KOPT-K1 (cell line): Measurements from ENCODE around the gene ZBTB2.
"Not testable (repeated sequence)": the region's sequence is repeated elsewhere in the genome, so short reads cannot be mapped to it uniquely, and the experiment has no call there.

Experiments used
- H3K27ac ChIP-seq: fragments of 200-600 bp; sonication (generic); 2 replicates; pipeline ENCODE4 v1.5.1; 2016; ENCODE audit warnings: antibody characterized with exemption, mild to moderate bottlenecking, low read depth, low read length; ENCODE audit not compliant: poor library complexity, severe bottlenecking
- H3K36me3 ChIP-seq: fragments of 200-600 bp; sonication (generic); 2 replicates; pipeline ENCODE4 v1.5.1; 2017; ENCODE audit warnings: antibody characterized with exemption, mild to moderate bottlenecking, low read length, moderate library complexity; ENCODE audit not compliant: insufficient read depth
- H3K9me3 ChIP-seq: fragments of 200-600 bp; sonication (generic); 2 replicates; pipeline ENCODE4 v1.5.1; 2017; ENCODE audit warnings: antibody characterized with exemption, low read length, mild to moderate bottlenecking; ENCODE audit not compliant: insufficient read depth, poor library complexity, severe bottlenecking

The ZBTB2 gene

DNA sequence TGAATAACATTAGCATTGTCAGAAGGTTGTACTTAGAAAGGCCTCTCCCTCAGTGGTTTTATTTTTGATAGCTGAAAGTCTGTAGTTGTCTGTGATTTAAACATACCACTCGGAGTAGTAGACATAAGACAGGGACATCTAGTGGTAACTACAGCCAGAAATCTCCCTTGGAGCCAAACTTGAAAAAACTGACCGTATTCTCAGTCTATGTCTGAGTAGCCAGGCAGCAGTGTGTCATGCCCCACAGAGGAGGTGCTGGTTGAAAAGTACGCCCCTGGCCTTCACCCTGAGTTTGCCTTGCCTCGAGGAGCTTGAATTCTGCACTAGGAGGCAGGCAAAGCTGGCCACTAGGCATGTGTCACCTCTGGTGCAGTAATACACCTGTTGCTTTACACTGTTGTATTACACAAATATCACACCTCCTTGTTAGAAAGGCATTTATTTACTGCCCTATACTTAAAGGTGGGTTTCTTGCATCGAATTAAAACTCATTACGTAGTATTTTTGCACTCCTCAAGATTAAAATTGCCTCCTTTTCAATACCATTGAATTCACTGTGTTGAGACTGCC is 20.8 kb downstream of the ZBTB2 start:
- peaks cover 68% of the 10 kb centered on the region for H3K36me3 ChIP-seq
- no peaks in the 10 kb centered on the region for H3K9me3 ChIP-seq
- H3K27ac ChIP-seq = no peak overlapping the region

DNA sequence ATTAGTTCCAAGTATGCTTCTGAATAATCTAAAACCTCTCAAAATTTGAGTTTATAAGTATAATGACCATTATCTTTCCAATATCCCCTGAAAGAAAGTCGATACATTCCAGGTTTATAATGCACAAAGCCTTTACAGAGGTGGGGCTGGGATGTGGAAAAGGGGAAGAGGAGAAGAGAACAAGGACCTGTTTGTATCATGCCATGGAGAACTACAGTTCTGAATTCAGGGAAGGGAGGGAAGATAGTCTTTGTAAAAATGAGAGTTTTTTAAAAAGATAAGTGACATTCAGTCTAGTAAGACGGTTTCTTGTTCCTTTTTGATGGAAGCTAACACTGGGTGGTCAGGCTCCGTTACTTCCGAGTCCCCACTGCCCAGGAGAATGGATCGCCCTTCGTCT is 26.1 kb downstream of the ZBTB2 start:
- Histone ChIP-seq H3K27ac (no peak overlapping the region), H3K36me3 (peaks cover 81% of the 10 kb centered on the region), H3K9me3 (no peaks in the 10 kb centered on the region)

DNA sequence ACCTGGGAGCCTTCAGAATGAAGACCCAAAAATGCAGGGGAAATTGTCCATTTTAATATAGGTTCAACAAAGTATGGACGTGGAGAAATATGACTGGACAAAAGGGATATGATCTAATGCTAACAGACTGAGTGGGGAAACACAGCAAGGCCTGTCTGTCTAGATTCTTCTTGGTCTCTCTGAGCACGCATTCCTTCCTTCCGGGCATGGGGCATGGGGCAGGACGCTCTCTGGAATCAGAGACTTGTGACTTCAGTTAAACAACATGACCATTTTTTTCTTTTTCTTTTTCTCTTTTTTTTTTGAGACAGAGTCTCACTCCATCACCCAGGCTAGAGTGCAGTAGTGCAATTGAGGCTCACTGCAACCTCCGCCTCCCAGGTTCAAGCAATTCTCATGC is 31.9 kb downstream of the ZBTB2 start:
- Histone ChIP-seq H3K36me3 (peaks cover 41% of the 10 kb centered on the region), H3K27ac (no peak overlapping the region), H3K9me3 (no peaks in the 10 kb centered on the region)

DNA sequence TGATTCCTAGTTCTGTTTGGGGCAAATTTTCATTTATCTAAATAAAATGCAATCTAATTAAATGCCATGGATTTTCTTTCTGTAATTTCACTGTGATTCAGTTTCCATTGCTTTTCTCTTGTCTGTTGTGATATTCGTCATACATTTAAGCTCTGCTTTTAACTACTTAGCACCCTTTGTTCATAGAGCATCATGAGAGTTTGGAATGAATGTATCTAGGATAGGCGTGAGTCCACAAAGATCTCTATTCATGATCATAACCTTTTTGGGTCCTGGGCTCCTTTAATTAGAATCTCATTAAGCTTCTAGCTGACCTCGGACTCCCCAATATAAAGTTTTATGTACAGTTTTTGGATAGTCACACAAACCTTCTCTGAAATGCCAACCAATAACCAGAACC is 32.9 kb downstream of the ZBTB2 start:
- H3K9me3 ChIP-seq = no peaks in the 10 kb centered on the region
- peaks cover 35% of the 10 kb centered on the region for H3K36me3 ChIP-seq
- no peak overlapping the region for H3K27ac ChIP-seq

DNA sequence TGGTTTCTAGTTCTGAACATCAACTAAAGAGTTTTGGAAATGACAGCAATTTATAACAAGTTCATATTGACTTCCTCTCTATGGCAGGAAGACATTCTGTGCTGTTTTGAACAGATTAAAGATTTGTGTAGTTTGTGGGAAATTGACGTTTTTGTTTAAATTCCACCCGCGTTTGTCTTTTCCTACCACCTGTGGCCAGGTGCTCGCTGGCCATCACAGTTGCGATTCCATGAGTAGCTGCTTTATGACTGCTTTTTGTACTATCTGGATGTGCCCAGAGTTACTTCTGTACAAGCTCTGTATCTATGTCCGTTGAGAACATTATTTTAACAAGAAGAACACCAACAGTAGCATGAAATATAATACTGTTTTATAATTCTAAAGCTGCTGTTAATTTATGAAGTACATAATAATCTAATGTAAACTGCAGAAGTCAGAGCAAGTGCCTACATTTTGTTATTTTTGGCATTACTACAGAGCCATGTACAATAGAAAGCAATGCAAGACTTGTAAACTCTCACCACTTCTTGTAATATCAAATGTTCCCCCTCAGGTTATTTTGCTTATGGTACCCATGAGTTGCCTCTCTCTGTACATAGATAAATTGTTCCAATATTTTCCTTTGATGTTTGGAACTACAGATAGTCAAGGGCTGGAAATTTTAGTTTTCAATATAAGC is 33.5 kb downstream of the ZBTB2 start:
- Histone ChIP-seq H3K36me3 (peaks cover 31% of the 10 kb centered on the region), H3K27ac (no peak overlapping the region), H3K9me3 (no peaks in the 10 kb centered on the region)

DNA sequence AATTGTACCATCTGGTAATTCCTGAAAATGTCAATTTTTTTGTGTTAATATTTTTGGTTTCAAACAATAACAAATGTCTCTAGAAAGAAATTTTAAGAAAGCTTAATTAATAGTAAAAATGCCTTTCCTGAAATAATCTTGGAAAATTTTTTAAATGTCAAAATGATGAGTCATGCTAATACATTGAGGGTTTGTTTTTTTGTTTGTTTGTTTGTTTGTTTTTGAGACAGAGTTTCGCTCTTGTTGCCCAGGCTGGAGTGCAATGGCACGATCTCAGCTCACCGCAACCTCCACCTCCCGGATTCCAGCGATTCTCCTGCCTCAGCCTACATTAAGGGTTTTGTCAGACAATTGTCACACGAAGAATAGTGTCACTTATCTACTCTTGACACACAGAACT is 34.4 kb downstream of the ZBTB2 start:
- not testable (repeated sequence) for H3K9me3 ChIP-seq, H3K27ac ChIP-seq
- H3K36me3 ChIP-seq = peaks cover 22% of the 10 kb centered on the region

DNA sequence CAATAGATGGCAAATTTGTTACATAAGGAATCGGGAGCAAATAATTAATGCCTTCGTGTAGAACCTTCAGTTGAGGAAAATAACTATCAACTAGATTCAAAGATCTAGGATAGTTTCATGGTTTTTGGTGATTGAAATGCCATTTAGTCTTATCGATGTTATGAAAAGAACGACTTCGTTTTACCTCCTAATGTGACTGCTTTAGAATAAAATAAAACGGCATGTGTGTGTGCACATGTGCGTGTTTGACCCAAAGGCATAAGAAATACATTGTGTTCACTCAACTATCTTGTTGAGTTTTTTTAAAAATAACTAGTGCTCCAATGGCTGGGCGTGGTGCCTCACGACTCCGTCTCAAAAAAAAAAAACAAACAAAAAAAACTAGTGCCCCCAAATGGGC is 37.6 kb downstream of the ZBTB2 start:
- no peak overlapping the region for H3K27ac ChIP-seq
- H3K36me3 ChIP-seq = no peaks in the 10 kb centered on the region
- H3K9me3 ChIP-seq = no peaks in the 10 kb centered on the region

DNA sequence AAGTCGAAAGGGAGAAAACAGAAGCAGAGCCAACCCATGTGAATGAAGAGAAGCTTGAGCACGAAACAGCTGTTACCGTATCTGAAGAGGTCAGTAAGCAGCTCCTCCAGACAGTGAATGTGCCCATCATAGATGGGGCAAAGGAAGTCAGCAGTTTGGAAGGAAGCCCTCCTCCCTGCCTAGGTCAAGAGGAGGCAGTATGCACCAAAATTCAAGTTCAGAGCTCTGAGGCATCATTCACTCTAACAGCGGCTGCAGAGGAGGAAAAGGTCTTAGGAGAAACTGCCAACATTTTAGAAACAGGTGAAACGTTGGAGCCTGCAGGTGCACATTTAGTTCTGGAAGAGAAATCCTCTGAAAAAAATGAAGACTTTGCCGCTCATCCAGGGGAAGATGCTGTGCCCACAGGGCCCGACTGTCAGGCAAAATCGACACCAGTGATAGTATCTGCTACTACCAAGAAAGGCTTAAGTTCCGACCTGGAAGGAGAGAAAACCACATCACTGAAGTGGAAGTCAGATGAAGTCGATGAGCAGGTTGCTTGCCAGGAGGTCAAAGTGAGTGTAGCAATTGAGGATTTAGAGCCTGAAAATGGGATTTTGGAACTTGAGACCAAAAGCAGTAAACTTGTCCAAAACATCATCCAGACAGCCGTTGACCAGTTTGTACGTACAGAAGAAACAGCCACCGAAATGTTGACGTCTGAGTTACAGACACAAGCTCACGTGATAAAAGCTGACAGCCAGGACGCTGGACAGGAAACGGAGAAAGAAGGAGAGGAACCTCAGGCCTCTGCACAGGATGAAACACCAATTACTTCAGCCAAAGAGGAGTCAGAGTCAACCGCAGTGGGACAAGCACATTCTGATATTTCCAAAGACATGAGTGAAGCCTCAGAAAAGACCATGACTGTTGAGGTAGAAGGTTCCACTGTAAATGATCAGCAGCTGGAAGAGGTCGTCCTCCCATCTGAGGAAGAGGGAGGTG is 38.7 kb downstream of the ZBTB2 start:
- no peaks in the 10 kb centered on the region for H3K9me3 ChIP-seq
- H3K27ac ChIP-seq = no peak overlapping the region
- no peaks in the 10 kb centered on the region for H3K36me3 ChIP-seq

DNA sequence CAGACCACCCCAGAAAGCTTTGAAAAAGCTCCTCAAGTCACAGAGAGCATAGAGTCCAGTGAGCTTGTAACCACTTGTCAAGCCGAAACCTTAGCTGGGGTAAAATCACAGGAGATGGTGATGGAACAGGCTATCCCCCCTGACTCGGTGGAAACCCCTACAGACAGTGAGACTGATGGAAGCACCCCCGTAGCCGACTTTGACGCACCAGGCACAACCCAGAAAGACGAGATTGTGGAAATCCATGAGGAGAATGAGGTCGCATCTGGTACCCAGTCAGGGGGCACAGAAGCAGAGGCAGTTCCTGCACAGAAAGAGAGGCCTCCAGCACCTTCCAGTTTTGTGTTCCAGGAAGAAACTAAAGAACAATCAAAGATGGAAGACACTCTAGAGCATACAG is 39.6 kb downstream of the ZBTB2 start:
- Histone ChIP-seq H3K36me3 (no peaks in the 10 kb centered on the region), H3K9me3 (no peaks in the 10 kb centered on the region), H3K27ac (no peak overlapping the region)

DNA sequence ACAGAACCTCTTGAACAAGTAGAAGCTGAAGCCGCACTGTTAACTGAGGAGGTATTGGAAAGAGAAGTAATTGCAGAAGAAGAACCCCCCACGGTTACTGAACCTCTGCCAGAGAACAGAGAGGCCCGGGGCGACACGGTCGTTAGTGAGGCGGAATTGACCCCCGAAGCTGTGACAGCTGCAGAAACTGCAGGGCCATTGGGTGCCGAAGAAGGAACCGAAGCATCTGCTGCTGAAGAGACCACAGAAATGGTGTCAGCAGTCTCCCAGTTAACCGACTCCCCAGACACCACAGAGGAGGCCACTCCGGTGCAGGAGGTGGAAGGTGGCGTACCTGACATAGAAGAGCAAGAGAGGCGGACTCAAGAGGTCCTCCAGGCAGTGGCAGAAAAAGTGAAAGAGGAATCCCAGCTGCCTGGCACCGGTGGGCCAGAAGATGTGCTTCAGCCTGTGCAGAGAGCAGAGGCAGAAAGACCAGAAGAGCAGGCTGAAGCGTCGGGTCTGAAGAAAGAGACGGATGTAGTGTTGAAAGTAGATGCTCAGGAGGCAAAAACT is 40.1 kb downstream of the ZBTB2 start:
- Histone ChIP-seq H3K9me3 (no peaks in the 10 kb centered on the region), H3K36me3 (no peaks in the 10 kb centered on the region), H3K27ac (no peak overlapping the region)

DNA sequence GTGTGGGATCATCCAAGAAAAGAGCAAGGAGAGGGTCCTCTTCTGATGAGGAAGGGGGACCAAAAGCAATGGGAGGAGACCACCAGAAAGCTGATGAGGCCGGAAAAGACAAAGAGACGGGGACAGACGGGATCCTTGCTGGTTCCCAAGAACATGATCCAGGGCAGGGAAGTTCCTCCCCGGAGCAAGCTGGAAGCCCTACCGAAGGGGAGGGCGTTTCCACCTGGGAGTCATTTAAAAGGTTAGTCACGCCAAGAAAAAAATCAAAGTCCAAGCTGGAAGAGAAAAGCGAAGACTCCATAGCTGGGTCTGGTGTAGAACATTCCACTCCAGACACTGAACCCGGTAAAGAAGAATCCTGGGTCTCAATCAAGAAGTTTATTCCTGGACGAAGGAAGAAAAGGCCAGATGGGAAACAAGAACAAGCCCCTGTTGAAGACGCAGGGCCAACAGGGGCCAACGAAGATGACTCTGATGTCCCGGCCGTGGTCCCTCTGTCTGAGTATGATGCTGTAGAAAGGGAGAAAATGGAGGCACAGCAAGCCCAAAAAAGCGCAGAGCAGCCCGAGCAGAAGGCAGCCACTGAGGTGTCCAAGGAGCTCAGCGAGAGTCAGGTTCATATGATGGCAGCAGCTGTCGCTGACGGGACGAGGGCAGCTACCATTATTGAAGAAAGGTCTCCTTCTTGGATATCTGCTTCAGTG is 40.8 kb downstream of the ZBTB2 start:
- no peak overlapping the region for H3K27ac ChIP-seq
- H3K36me3 ChIP-seq = no peaks in the 10 kb centered on the region
- no peaks in the 10 kb centered on the region for H3K9me3 ChIP-seq

DNA sequence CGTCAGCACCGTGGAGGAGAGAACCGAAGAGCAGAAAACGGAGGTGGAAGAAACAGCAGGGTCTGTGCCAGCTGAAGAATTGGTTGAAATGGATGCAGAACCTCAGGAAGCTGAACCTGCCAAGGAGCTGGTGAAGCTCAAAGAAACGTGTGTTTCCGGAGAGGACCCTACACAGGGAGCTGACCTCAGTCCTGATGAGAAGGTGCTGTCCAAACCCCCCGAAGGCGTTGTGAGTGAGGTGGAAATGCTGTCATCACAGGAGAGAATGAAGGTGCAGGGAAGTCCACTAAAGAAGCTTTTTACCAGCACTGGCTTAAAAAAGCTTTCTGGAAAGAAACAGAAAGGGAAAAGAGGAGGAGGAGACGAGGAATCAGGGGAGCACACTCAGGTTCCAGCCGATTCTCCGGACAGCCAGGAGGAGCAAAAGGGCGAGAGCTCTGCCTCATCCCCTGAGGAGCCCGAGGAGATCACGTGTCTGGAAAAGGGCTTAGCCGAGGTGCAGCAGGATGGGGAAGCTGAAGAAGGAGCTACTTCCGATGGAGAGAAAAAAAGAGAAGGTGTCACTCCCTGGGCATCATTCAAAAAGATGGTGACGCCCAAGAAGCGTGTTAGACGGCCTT is 41.6 kb downstream of the ZBTB2 start:
- H3K36me3 ChIP-seq = no peaks in the 10 kb centered on the region
- no peak overlapping the region for H3K27ac ChIP-seq
- no peaks in the 10 kb centered on the region for H3K9me3 ChIP-seq

DNA sequence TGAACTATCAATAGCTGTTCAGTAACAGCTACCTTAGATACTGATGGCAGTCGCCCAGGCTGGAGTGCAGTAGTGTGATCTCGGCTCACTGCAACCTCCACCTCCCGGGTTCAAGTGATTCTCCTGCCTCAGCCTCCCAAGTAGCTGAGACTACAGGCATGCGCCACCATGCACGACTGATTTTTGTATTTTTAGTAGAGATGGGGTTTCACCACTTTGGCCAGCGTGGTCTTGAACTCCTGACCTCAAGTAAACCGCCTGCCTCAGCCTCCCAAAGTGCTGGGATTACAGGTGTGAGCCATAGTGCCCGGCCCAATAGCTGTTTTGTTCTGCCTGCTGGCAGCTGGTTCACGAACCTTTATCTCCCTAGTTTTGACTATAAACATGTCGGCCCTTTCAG is 48.6 kb downstream of the ZBTB2 start:
- not testable (repeated sequence) for H3K9me3 ChIP-seq, H3K36me3 ChIP-seq, H3K27ac ChIP-seq

DNA sequence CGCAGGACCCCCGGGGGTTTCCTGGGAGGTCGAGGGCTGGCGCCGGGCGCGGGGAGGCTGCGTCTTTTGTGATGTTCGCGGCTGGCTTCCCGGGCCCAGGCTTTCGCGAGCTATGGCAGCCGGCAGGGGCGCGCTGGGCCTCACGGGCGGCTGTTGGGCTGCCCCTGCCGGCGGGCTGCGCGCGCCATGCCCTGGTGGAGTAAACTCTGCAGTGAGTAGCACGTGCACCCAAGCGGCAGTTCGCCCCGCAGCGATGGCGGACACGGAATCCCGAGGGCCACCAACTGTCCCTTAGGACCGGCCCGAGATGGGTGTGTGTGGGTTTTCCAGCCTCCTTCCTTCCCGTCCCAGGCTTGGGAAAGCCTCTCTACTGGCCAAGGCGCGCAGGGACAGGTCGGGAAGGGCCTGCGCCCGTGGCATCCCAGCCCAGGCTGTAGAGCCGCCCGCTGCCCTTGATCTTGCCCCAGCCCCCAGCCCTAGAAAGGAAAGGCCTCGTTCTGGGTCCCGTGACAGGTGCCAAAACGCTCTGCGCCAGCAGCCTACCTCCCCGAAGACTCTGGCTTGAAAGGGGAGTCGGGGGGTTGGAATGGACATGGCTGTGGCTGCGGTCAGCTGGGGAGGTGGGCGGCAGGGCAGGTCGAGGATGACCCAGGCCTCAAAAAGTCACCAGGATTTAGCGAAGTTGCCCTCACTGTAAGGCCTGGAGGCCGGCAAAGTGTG is 49.7 kb downstream of the ZBTB2 start:
- Histone ChIP-seq H3K9me3 (no peaks in the 10 kb centered on the region), H3K36me3 (no peaks in the 10 kb centered on the region), H3K27ac (no peak overlapping the region)
